ENCODE results near the gene BNC2.

DNA sequence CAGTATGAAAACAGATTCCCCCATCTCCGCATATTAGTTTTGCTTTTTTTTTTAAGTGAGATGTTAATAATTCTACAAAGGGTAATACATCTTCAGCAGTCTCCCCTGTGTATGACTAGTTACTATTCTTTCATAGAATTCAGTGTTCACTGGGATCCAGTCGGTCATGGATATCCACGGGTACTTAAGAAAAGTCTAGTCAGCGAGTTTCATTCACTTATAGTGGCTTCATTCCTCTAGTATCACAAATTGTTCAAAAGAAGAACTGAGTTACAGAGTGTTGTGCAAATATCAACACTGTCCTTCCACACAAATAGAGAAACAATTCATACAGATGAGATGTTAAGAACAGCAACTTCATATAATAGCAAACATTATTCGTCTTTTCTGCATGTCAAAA, 35.7 kb downstream of the BNC2 start:
- TF ChIP-seq, protein P1, sequence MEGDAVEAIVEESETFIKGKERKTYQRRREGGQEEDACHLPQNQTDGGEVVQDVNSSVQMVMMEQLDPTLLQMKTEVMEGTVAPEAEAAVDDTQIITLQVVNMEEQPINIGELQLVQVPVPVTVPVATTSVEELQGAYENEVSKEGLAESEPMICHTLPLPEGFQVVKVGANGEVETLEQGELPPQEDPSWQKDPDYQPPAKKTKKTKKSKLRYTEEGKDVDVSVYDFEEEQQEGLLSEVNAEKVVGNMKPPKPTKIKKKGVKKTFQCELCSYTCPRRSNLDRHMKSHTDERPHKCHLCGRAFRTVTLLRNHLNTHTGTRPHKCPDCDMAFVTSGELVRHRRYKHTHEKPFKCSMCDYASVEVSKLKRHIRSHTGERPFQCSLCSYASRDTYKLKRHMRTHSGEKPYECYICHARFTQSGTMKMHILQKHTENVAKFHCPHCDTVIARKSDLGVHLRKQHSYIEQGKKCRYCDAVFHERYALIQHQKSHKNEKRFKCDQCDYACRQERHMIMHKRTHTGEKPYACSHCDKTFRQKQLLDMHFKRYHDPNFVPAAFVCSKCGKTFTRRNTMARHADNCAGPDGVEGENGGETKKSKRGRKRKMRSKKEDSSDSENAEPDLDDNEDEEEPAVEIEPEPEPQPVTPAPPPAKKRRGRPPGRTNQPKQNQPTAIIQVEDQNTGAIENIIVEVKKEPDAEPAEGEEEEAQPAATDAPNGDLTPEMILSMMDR (IDR thresholded peaks at IDR 0.05; ENCODE audit: low read length): no peak
- no peak for TF ChIP-seq EZH2 (IDR thresholded peaks at IDR 0.05; ENCODE audit: borderline replicate concordance, low read length)
